ENCODE data around the gene TIE1. TPM values are rescaled to one million over a fixed set of nuclear protein-coding genes. Genes with fewer than 3 reads are reported as not detected.

Gene TIE1
- total RNA-seq, 2 experiments from 2014 or later, result 0.15 to 0.66 TPM

DNA sequence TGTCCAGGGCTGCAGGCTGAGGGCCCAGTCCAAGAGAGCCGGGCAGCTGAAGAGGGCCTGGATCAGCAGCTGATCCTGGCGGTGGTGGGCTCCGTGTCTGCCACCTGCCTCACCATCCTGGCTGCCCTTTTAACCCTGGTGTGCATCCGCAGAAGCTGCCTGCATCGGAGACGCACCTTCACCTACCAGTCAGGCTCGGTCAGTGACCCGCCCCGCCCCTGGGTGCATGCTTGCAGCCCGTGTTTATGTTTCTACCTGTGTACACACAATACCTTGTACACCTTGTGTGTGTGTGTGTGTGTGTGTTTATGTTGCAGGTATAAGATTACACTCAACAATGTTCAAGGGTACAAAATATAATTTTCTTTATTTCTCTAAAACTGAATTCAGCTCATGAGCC, 13.0 kb downstream of the TIE1 start:
- Histone ChIP-seq H3K4me3 (ENCODE audit: low read depth, low read length, poor library complexity, severe bottlenecking) (no peak overlapping the region), H3K27ac (ENCODE audit: low read depth, low read length, poor library complexity, severe bottlenecking) (no peak overlapping the region), H3K36me3 (ENCODE audit: insufficient read depth, low read length) (no peaks in the 10 kb centered on the region), H3K4me2 (ENCODE audit: low read length) (no peak overlapping the region), H2AFZ (ENCODE audit: low read length) (no peak overlapping the region), H3K9me2 (ENCODE audit: insufficient read depth, low read length) (no peaks in the 10 kb centered on the region), H4K20me1 (ENCODE audit: insufficient read depth, low read length) (no peaks in the 10 kb centered on the region), H3K4me1 (ENCODE audit: insufficient read depth, low read length, poor library complexity, severe bottlenecking) (no peaks in the 10 kb centered on the region), H3K79me2 (ENCODE audit: insufficient read depth, low read depth, low read length) (no peaks in the 10 kb centered on the region), H3K9me3 (ENCODE audit: low read length) (no peaks in the 10 kb centered on the region)
- no peak for DNase-seq (ENCODE audit: low spot score)
- ChIA-PET CTCF (ENCODE audit: unreplicated experiment) (no interaction called here), POLR2A (no interaction called here)
- BruUV-seq (replicated peaks), result no TSS peak
- intact Hi-C loops (cut with micrococcal nuclease; ENCODE audit: unreplicated experiment), result no loop called here
- TF ChIP-seq EZH2phosphoT487 (IDR thresholded peaks at IDR 0.05; ENCODE audit: borderline replicate concordance, low read depth, low read length), result no peak
- TF ChIP-seq, protein P1, sequence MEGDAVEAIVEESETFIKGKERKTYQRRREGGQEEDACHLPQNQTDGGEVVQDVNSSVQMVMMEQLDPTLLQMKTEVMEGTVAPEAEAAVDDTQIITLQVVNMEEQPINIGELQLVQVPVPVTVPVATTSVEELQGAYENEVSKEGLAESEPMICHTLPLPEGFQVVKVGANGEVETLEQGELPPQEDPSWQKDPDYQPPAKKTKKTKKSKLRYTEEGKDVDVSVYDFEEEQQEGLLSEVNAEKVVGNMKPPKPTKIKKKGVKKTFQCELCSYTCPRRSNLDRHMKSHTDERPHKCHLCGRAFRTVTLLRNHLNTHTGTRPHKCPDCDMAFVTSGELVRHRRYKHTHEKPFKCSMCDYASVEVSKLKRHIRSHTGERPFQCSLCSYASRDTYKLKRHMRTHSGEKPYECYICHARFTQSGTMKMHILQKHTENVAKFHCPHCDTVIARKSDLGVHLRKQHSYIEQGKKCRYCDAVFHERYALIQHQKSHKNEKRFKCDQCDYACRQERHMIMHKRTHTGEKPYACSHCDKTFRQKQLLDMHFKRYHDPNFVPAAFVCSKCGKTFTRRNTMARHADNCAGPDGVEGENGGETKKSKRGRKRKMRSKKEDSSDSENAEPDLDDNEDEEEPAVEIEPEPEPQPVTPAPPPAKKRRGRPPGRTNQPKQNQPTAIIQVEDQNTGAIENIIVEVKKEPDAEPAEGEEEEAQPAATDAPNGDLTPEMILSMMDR (conservative IDR thresholded peaks at IDR 0.05; ENCODE audit: low read length), result no peak

DNA sequence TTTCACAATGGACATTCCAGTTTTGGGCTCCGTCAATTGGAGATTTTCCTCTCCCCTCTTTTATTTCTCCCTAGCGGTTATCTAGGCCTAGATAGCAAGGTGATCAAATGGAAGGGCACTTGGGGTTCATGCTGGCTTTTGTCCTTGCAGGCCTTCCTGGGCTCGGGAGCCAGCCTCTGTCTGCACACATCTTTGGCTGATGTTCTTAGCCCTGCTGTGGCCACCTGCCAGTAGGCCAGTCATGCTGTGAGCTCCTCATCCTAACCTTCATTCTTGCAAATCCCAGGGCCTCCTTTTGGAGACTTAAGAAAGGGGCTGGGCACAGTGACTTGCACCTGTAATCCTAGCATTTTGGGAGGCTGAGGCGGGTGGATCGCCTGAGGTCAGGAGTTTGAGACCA, 13.5 kb downstream of the TIE1 start:
- Histone ChIP-seq H3K4me2 (ENCODE audit: low read length) (no peak overlapping the region), H3K9me2 (ENCODE audit: insufficient read depth, low read length) (no peaks in the 10 kb centered on the region), H2AFZ (ENCODE audit: low read length) (no peak overlapping the region), H4K20me1 (ENCODE audit: insufficient read depth, low read length) (no peaks in the 10 kb centered on the region), H3K79me2 (ENCODE audit: insufficient read depth, low read depth, low read length) (no peaks in the 10 kb centered on the region), H3K4me3 (ENCODE audit: low read depth, low read length, poor library complexity, severe bottlenecking) (no peak overlapping the region), H3K4me1 (ENCODE audit: insufficient read depth, low read length, poor library complexity, severe bottlenecking) (no peaks in the 10 kb centered on the region), H3K9me3 (ENCODE audit: low read length) (no peaks in the 10 kb centered on the region), H3K36me3 (ENCODE audit: insufficient read depth, low read length) (no peaks in the 10 kb centered on the region), H3K27ac (ENCODE audit: low read depth, low read length, poor library complexity, severe bottlenecking) (no peak overlapping the region)
- DNase-seq (ENCODE audit: low spot score), result no peak
- TF ChIP-seq, protein P1 (conservative IDR thresholded peaks at IDR 0.05; ENCODE audit: low read length), result no peak
- TF ChIP-seq EZH2phosphoT487 (IDR thresholded peaks at IDR 0.05; ENCODE audit: borderline replicate concordance, low read depth, low read length), result no peak
- BruUV-seq (replicated peaks), result no TSS peak
- CTCF ChIA-PET (ENCODE audit: unreplicated experiment), result no interaction called here
- intact Hi-C loops (cut with micrococcal nuclease; ENCODE audit: unreplicated experiment), result no loop called here
- POLR2A ChIA-PET, result no interaction called here

DNA sequence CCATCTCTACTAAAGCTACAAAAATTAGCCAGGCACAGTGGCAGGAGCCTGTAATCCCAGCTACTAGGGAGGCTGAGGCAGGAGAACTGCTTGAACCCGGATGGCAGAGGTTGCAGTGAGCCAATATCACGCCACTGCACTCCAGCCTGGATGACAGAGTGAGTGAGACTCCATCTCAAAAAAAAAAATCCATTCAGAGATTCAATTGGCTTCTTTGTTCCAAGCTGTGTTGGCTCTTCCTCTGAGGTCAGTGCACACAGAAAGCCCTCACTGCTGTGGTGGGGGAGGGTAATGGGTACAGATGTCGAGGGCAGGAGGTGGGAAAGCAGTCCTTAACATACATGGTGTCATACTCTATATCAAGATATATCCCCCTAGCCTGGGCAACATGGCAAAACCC, 14.7 kb downstream of the TIE1 start:
- no peaks in the 10 kb centered on the region for H3K4me1 ChIP-seq (ENCODE audit: insufficient read depth, low read length, poor library complexity, severe bottlenecking)
- no peaks in the 10 kb centered on the region for H3K9me3 ChIP-seq (ENCODE audit: low read length)
- intact Hi-C loops (cut with micrococcal nuclease; ENCODE audit: unreplicated experiment), result no loop called here
- H4K20me1 ChIP-seq (ENCODE audit: insufficient read depth, low read length), result no peaks in the 10 kb centered on the region
- ChIA-PET CTCF (ENCODE audit: unreplicated experiment) (no interaction called here), POLR2A (no interaction called here)
- H3K4me2 ChIP-seq (ENCODE audit: low read length), result no peak overlapping the region
- H2AFZ ChIP-seq (ENCODE audit: low read length), result no peak overlapping the region
- no peak overlapping the region for H3K4me3 ChIP-seq (ENCODE audit: low read depth, low read length, poor library complexity, severe bottlenecking)
- no TSS peak for BruUV-seq (replicated peaks)
- H3K79me2 ChIP-seq (ENCODE audit: insufficient read depth, low read depth, low read length), result no peaks in the 10 kb centered on the region
- H3K27ac ChIP-seq (ENCODE audit: low read depth, low read length, poor library complexity, severe bottlenecking), result no peak overlapping the region
- no peaks in the 10 kb centered on the region for H3K9me2 ChIP-seq (ENCODE audit: insufficient read depth, low read length)
- DNase-seq (ENCODE audit: low spot score), result no peak
- no peak for TF ChIP-seq EZH2phosphoT487 (IDR thresholded peaks at IDR 0.05; ENCODE audit: borderline replicate concordance, low read depth, low read length)
- TF ChIP-seq, protein P1 (conservative IDR thresholded peaks at IDR 0.05; ENCODE audit: low read length), result no peak
- no peaks in the 10 kb centered on the region for H3K36me3 ChIP-seq (ENCODE audit: insufficient read depth, low read length)
